Sigmoid colon (tissue), 7 donors: ENCODE data around the gene RFC1. TPM values are rescaled to one million over a fixed set of nuclear protein-coding genes. Genes with fewer than 3 reads are reported as not detected.
"Not testable (repeated sequence)": the region's sequence is repeated elsewhere in the genome, so short reads cannot be mapped to it uniquely, and the experiment has no call there.

ENCODE experiments used
- DNase-seq: peaks from one replicate; pipeline ENCODE4 v3.0.0-alpha.2; 2019
- H3K27ac ChIP-seq, 4 donors: fragments of 200-600 bp; sonication (generic); one replicate each; pipeline ENCODE4 v1.5.1; 2016 to 2019; ENCODE audit warnings: mild to moderate bottlenecking in 1 of 4
- H3K27me3 ChIP-seq, 3 donors: fragments of 200-600 bp; sonication (generic); one replicate each; pipeline ENCODE4 v1.5.1; 2019; ENCODE audit warnings: mild to moderate bottlenecking in 1 of 3
- H3K36me3 ChIP-seq, 4 donors: fragments of 200-600 bp; sonication (generic); one replicate each; pipeline ENCODE4 v1.5.1; 2016 to 2019
- H3K4me1 ChIP-seq, 4 donors: fragments of 200-600 bp; sonication (generic); one replicate each; pipeline ENCODE4 v1.5.1; 2017 to 2019
- H3K4me3 ChIP-seq, 4 donors: fragments of 200-600 bp; sonication (generic); one replicate each; pipeline ENCODE4 v1.5.1; 2017 to 2019; ENCODE audit warnings: mild to moderate bottlenecking in 2 of 4, moderate library complexity in 1 of 4
- H3K9me3 ChIP-seq, 4 donors: fragments of 200-600 bp in 3 of 4; sonication (generic) in 3 of 4; one replicate each; pipeline versions ENCODE4 v1.5.1 to v1.6.1; 2013 to 2019
- EP300 ChIP-seq, 4 donors: sonication (generic); formaldehyde crosslinking; IDR thresholded peaks; one replicate each; pipeline ENCODE4 v1.6.1; 2017; ENCODE audit warnings: antibody characterized with exemption in 4 of 4
- POLR2A ChIP-seq, 2 donors: fragments of 450-650 bp; IDR thresholded peaks; one replicate each; pipeline ENCODE4 v1.6.1; 2016; ENCODE audit warnings: antibody characterized with exemption in 2 of 2, mild to moderate bottlenecking in 2 of 2, moderate library complexity in 2 of 2
- POLR2AphosphoS5 ChIP-seq, 4 donors: sonication (generic); formaldehyde crosslinking; IDR thresholded peaks; one replicate each; pipeline ENCODE4 v1.6.1; 2017; ENCODE audit warnings: antibody characterized with exemption in 4 of 4
- WGBS, 2 donors: extraction: QIAGEN DNeasy Blood & Tissue Kit; methylation state at CpG; one replicate each; pipeline ENCODE4 v1.1.7; 2013; 5-methylcytosine and 5-hydroxymethylcytosine counted together
- intact Hi-C: fragments of 100-400 bp; cut with DNase I; formaldehyde crosslinking; loops from one replicate; pipeline ENCODE4 v1.15.1; 2023
- polyA plus RNA-seq, 3 donors: library from polyadenylated mRNA; stranded (reverse); fragments of 200-250 nt; gene quantifications; one replicate each; pipeline ENCODE4 v1.2.3, GENCODE V29; 2013
- total RNA-seq, 4 donors: library from RNA; depleted of rRNA; stranded (reverse); fragments of >200 nt; gene quantifications; one replicate each; pipeline ENCODE4 v1.1.0, GENCODE V29; 2016
- TF ChIP-seq, protein P1 (sequence below), 4 experiments: fragments of 450-650 bp in 3 of 4; fragments of 200-600 bp in 1 of 4; IDR thresholded peaks; one replicate each; pipeline ENCODE4 v1.5.1; 2016 to 2019; ENCODE audit warnings: antibody characterized with exemption in 4 of 4, mild to moderate bottlenecking in 3 of 4, moderate library complexity in 2 of 4
- donor health status: healthy with polysubstance abuse.
- donor health status: Bipolar disorder and iron deficiency.
- donor health status: healthy.

The RFC1 gene
- total and polyA plus RNA-seq, 7 donors, result 10.2 to 46.6 (median 30.2) TPM

- no peaks in the 10 kb centered on the region for H3K27me3 ChIP-seq
- no peak for DNase-seq
- no peaks in the 10 kb centered on the region for H3K36me3 ChIP-seq
- intact Hi-C loops, result no loop called here
- no peak overlapping the region for H3K4me3 ChIP-seq
- no peaks in the 10 kb centered on the region for H3K9me3 ChIP-seq
- TF ChIP-seq, protein P1, sequence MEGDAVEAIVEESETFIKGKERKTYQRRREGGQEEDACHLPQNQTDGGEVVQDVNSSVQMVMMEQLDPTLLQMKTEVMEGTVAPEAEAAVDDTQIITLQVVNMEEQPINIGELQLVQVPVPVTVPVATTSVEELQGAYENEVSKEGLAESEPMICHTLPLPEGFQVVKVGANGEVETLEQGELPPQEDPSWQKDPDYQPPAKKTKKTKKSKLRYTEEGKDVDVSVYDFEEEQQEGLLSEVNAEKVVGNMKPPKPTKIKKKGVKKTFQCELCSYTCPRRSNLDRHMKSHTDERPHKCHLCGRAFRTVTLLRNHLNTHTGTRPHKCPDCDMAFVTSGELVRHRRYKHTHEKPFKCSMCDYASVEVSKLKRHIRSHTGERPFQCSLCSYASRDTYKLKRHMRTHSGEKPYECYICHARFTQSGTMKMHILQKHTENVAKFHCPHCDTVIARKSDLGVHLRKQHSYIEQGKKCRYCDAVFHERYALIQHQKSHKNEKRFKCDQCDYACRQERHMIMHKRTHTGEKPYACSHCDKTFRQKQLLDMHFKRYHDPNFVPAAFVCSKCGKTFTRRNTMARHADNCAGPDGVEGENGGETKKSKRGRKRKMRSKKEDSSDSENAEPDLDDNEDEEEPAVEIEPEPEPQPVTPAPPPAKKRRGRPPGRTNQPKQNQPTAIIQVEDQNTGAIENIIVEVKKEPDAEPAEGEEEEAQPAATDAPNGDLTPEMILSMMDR (IDR thresholded peaks at IDR 0.05), result no peak
- no peak for TF ChIP-seq POLR2AphosphoS5 (IDR thresholded peaks at IDR 0.05)
- TF ChIP-seq EP300 (IDR thresholded peaks at IDR 0.05), result no peak
- no peak for TF ChIP-seq POLR2A (IDR thresholded peaks at IDR 0.05)
- H3K27ac ChIP-seq, result no peak overlapping the region
- 92 to 96% methylated on average over 11 of the region's 11 CpGs for WGBS, 2 donors
- no peaks in the 10 kb centered on the region for H3K4me1 ChIP-seq
These were observed 18.4 kb upstream of the RFC1 start for GRCh38 chr4:39384563-39384962.

GRCh38 chr4:39383690-39384089 lies 17.5 kb upstream of the RFC1 start:
- Histone ChIP-seq H3K36me3 (no peaks in the 10 kb centered on the region), H3K9me3 (no peaks in the 10 kb centered on the region), H3K27ac (no peak overlapping the region), H3K4me3 (no peak overlapping the region), H3K4me1 (no peaks in the 10 kb centered on the region), H3K27me3 (no peaks in the 10 kb centered on the region)
- no peak for DNase-seq
- TF ChIP-seq POLR2A (IDR thresholded peaks at IDR 0.05) (no peak), EP300 (IDR thresholded peaks at IDR 0.05) (no peak)
- 85 to 91% methylated on average over 1 of the region's 1 CpG for WGBS, 2 donors
- intact Hi-C loops, result no loop called here

GRCh38 chr4:39375478-39375877 lies 9.3 kb upstream of the RFC1 start:
- TF ChIP-seq POLR2AphosphoS5 (IDR thresholded peaks at IDR 0.05), result no peak
- TF ChIP-seq POLR2A (IDR thresholded peaks at IDR 0.05), result no peak
- TF ChIP-seq EP300 (IDR thresholded peaks at IDR 0.05), result no peak
- TF ChIP-seq, protein P1 (IDR thresholded peaks at IDR 0.05), result no peak
- no peak for DNase-seq
- Histone ChIP-seq H3K27ac (no peak overlapping the region), H3K4me1 (no peaks in the 10 kb centered on the region), H3K9me3 (no peaks in the 10 kb centered on the region), H3K4me3 (no peak overlapping the region), H3K36me3 (no peaks in the 10 kb centered on the region), H3K27me3 (no peaks in the 10 kb centered on the region)
- WGBS, 2 donors, result 45 to 59% methylated on average over 4 of the region's 4 CpGs
- intact Hi-C loops, result no loop called here

GRCh38 chr4:39371209-39371608 lies 5.0 kb upstream of the RFC1 start:
- WGBS, 2 donors, result 86 to 88% methylated on average over 6 of the region's 6 CpGs
- intact Hi-C loops, DNase-seq, H3K9me3 ChIP-seq, H3K4me3 ChIP-seq, H3K4me1 ChIP-seq, H3K27me3 ChIP-seq, H3K27ac ChIP-seq, H3K36me3 ChIP-seq: not testable (repeated sequence)

- DNase-seq, result no peak
- TF ChIP-seq EP300 (IDR thresholded peaks at IDR 0.05) (no peak), POLR2A (IDR thresholded peaks at IDR 0.05) (no peak), POLR2AphosphoS5 (IDR thresholded peaks at IDR 0.05) (no peak)
- TF ChIP-seq, protein P1 (IDR thresholded peaks at IDR 0.05), result no peak
- no peaks in the 10 kb centered on the region for H3K27me3 ChIP-seq
- H3K4me1 ChIP-seq, result peaks cover 0 to 15% (median 13%) of the 10 kb centered on the region in 4 donors
- H3K4me3 ChIP-seq, result no peak overlapping the region
- 59 to 73% methylated on average over 4 of the region's 4 CpGs for WGBS, 2 donors
- no peaks in the 10 kb centered on the region for H3K36me3 ChIP-seq
- intact Hi-C loops, result loop anchor here (5.0 kb wide), 2 partner anchors 88 to 158 kb away; partner anchors contain the start of genes LIAS, RPL9 and UGDH
- H3K27ac ChIP-seq, result no peak overlapping the region
- H3K9me3 ChIP-seq, result no peaks in the 10 kb centered on the region
These were observed 3.1 kb upstream of the RFC1 start for GRCh38 chr4:39369301-39369700.

DNA sequence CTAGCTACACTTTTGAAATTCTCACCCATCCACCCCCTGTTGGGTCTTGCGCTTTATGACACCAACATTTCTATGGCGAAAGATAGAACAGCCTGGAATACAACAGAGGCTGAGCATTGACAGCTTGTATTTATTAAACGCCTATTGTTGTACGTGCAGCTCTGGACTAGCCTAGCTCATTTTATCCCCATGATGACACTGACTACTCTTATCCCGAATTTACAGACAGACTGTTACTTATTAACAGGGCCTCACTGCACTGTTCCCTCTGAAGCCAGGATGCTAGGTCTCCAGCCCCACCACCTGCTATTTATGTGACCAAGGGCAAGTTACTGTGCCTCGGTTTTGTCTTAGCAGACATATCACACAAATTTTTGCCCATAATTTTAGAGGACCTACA lies 1.0 kb upstream of the RFC1 start:
- TF ChIP-seq, protein P1 (IDR thresholded peaks at IDR 0.05), result no peak
- WGBS, 2 donors, result 78 to 89% methylated on average over 6 of the region's 6 CpGs
- DNase-seq, result no peak
- Histone ChIP-seq H3K4me3 (no peak overlapping the region), H3K27me3 (no peaks in the 10 kb centered on the region), H3K9me3 (no peaks in the 10 kb centered on the region), H3K27ac (no peak overlapping the region), H3K36me3 (no peaks in the 10 kb centered on the region), H3K4me1 (peaks cover 0 to 19% (median 15%) of the 10 kb centered on the region in 4 donors)
- intact Hi-C loops, result loop anchor here (5.0 kb wide), 2 partner anchors 90 to 160 kb away; partner anchors contain the start of genes LIAS, RPL9 and UGDH
